ENCODE data around the gene PDIA2.
"Not testable (repeated sequence)": the region's sequence is repeated elsewhere in the genome, so short reads cannot be mapped to it uniquely, and the experiment has no call there.

The PDIA2 gene

DNA sequence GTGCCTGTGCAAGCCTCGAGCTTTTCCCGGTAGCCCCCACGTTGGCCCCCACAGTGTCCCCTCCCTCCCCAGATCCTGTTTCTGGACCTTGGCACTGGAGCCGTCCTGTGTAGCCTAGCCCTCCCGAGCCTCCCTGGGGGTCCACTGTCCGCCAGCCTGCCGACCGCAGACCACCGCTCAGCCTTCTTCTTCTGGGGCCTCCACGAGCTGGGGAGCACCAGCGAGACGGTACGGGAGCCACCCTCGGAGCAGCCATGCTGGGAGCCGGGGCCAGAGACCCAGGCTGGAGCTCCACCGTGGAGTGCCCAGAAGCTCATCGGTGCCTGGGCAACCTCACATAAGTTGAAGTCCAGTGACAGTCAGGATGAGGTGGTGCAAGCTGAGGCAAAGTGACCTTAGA is 19.0 kb upstream of the PDIA2 start:
- DNase-seq, result no peak

DNA sequence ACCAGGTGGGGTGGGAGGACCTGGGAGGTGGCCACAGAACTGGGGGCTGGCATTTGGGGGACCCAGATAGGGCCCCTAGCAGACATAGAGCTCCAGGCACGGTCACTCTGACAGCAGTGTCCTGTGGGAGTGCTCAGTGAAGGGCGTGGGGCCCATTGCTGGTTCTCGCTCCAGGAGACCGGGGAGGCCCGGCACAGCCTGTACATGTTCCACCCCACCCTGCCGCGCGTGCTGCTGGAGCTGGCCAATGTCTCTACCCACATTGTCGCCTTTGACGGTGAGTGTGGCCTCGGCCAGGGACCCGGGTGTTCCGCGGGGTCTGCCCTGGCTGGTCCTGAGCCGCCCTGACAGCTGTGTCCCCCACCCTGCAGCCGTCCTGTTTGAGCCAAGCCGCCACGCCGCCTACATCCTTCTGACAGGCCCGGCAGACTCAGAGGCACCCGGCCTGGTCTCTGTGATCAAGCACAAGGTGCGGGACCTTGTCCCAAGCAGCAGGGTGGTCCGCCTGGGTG is 18.5 kb upstream of the PDIA2 start:
- no peak for DNase-seq

- no peak for DNase-seq
Measured at GRCh38 chr16:265002-265529, 17.9 kb upstream of the PDIA2 start.

GRCh38 chr16:265711-266110 is 17.3 kb upstream of the PDIA2 start:
- DNase-seq, result no peak

GRCh38 chr16:266258-267164 is 16.5 kb upstream of the PDIA2 start:
- DNase-seq, result no peak

DNA sequence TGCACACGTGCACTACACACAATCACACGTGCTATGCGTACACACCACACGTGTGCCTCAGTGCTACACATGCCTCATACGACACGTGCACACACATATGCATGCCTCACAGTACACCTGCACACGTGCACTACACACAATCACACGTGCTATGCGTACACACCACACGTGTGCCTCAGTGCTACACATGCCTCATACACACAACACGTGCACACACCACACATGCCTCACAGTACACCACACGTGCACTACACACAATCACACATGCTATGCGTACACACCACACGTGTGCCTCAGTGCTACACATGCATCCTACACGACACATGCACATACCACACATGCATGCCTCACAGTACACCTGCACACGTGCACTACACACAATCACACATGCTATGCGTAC is 15.4 kb upstream of the PDIA2 start:
- DNase-seq, result not testable (repeated sequence)

DNA sequence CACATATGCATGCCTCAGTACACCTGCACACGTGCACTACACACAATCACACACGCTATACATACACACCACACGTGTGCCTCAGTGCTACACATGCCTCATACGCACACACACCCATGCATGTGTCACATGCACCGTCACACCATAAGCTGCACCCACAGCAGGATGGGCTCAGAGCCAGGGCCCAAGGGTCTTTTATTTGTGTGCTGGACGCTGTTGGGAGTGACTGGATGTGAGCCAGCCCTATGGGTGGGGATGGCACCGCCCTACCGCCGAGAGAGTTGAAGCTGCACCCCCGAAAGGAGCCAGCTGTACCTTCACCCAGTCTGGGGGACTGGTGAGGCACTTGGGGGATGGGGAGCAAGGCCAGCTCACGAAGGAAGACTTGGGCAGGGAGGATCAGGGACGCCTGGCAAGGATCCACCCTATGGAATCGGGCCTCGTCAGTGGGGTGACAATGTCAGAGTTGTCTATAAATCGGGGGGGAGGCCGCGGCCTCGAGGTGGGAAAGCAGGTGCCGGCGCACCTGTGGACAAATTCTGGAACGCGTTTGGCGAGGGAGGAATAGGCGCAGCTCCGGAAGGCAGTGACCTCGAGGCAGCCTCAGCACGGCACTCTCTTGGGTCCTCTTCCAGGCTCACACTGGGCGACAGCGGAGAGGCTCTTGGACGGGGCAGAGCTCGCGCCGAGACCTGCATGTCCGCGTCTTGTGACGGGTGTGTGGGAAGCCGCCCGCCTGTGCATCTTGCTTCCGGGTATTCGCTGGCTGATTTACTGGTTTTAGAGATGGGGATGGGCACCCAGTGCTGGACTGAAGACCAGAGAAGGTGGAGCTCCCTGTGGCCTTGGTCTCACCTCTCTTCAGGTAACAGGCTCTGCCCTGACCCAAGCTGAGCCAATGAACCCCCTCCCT is 14.6 kb upstream of the PDIA2 start:
- no peak for DNase-seq

DNA sequence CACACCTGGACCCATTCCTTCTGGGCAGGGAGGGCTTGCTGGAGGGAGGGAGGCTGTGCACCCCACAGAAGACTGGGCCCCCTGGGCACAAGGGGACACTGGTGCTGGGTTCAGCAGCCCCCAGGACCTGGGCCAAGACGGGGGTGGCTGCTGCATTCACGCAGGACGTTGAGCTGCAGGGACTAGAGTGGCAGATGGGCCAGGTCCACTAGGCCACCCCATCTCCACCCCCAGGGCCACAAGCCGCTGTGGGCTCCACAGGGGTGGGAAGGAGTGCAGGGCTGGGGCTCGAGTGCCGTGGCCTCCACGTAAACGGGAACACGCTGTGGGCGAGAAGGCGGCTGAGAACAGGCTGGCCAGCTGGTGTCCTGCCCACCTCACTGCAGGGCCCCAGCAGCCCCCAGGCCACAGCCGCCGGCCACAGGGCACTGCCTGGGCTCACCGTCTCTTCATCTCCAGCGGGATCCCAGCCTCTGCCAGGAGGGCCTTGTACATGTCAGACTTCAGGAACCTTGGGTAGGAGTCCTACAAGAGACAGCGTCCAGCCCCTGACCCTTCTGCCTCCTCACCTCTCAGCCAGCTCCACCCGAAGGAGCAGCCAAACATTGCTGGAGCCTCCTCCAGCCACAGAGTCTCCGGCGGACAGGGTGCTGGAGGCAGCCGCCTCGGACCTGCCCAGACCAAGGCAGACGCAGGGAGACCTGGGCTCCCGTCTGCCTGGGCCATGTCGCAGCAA is 13.7 kb upstream of the PDIA2 start:
- no peak for DNase-seq

DNA sequence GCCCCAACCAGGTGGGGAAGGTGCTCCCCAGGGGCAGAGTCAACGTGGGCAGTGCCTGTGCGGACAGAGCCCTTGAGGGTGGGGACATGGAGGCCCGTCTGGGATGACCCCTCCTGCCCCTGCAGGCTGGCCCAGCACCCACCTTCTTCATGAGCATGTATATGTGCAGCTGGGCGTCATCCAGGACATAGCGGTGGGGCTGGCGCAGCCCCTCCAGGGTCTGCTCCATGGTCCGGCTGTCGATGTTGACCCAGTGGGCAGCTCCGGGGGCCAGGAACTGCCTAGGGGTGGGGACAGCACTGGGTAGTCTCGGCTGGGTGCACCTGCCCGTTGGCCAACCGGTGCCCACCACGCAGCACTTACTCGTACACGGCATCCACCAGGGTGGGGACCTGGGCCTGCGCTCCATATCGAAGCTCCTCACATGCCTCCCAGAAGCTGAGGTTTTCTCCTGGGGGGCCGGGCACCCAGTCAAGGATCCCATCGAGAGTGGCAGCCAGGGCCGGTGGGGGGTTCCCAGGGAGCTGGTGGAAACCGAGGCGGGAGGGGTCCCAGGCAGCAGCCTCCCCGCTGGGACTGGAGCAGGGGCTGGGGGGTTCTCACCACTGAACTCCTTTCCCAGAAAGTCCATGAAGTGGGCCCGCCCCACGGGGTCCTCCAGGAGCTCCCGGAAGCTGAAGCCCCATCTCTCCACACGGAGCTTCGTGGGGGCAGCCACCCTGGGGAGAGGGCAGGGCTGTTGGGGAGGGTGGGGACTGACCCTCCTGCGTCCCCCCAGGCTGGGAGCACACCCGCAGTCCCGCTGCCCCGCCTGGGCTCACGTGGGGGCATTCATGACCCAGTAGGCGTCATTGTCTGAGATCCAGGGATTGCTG is 12.3 kb upstream of the PDIA2 start:
- DNase-seq, result no peak

- no peak for DNase-seq
Measured at GRCh38 chr16:272633-273546, 10.1 kb upstream of the PDIA2 start.

- no peak for DNase-seq
Measured at GRCh38 chr16:273547-274421, 9.2 kb upstream of the PDIA2 start.

DNA sequence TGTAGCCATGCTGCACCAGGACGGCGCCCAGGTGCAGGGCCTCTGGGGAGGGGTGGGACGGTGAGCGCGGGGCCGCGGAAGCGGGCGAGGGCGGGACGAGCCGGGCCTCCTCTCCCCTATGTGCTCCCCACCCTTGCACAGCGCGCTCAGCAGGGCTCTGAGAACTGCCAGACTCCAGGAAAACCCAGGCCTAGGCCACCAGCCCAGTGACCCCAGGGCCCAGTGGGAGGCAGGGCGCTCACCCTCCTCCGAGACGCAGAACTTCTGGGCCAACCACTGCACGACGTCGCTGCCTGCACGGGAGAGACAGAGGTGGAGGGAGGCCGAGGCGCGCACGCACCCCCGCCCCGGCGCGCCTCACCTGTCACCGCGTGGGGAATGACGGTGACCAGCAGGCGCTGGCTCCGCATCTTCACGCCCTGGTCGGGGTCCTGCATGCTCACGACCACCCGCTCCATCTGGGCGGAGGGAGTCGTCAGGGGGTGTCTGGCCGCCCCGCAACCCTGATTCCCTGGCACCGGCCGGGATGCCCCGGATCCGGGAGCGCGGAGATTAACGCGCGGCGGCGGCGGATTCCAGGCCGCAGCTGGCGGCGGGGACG is 7.8 kb upstream of the PDIA2 start:
- no peak for DNase-seq

DNA sequence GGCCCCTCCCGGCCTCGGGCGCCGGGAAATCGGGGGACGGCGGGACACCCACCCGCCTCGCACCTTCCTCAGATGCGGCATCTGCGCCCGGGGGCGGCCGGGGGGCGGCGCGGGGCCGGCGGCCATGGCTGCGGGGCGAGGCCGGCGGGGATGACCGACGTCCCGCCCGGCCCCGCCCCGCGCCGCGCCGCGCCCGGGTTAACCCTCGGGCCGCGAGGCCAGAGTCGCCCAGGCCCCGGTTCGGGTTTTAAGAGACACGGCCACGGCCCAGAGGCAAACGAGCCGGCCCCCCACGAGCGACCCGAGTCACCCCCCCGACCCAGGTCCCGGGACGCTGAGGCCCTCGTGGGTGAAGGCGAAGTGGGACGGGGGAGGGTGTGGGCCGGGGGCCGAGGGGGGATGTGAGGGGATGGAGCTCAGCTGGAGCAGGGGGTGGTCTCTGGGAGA is 7.2 kb upstream of the PDIA2 start, which contains the start of gene RGS11:
Gene RGS11, minus strand, starts transcription at position 159 of the 447 bp plus-strand sequence. Its CDS starts 33 bp downstream, at position 126.
- no peak for DNase-seq

- DNase-seq, result no peak
Measured at GRCh38 chr16:276426-277077, 6.4 kb upstream of the PDIA2 start.

GRCh38 chr16:278863-279366 is 4.0 kb upstream of the PDIA2 start:
- DNase-seq, result peak; percentile 21

DNA sequence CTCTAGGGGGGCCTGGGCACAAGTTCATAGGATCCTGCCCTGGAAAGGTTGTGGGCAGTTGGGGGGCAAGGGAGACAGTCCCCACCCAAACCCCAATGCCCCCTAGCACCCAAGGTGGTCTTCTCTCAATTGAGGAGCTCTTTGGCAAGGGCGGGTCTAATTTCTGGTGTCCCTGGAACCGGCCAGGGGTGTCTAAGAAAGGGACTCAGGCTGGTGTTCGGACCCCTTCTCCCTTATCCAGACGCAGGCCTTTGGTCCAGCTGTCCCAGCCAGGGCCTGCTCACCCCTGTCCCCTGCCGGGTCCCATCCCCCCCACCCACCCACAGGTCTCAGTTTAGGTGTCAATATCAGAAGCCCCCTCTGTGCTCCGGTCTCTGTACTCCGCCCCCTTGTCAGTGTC is 3.4 kb upstream of the PDIA2 start:
- DNase-seq, result no peak

DNA sequence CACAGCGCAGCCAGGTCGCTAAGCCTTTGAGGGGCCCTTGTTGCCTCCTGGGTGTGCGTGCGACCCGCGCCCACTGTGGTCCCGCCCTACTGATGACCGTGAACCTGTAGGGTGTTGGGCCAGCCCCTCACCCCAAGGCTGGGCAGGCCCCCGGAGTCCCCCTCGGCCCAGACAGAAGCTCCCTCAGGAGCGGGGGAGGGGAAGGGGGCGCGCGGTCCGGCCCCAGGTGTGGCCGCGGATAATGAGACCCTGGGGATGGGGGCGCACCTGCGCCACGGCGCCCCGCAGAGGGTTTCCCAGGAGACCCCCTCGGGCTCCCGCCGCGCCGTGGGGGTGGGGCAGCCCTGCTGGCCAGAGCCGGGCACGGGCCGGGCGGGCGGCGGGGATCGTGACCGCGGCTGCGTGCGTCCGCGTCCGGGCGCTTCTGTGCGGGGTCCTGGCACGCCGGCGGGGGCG is 2.9 kb upstream of the PDIA2 start:
- DNase-seq, result no peak

DNA sequence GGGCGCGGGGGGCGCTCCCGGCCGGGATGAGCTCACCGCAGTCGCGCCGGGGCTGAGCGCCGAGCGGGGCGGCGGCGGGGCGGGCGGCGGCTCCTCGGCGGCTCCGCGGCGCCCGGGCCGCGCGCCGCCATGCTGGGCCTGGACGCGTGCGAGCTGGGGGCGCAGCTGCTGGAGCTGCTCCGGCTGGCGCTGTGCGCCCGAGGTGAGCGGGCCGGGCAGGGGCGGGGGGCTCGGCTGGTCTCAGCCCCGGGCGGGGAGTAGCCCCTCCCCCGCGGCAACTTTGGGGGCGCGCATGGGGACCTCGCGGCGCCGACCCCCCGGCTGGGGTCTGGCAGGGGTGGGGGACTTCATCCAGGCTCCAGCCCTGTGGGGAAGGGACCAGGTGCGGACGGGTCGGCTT is 2.4 kb upstream of the PDIA2 start, which contains the start of gene ARHGDIG:
Gene ARHGDIG, plus strand, starts transcription at position 40 of the 400 bp plus-strand sequence. Its CDS starts 90 bp downstream, at position 130.
- DNase-seq, result no peak
